ENCODE results near the gene PRIMPOL.
"Not testable (repeated sequence)": the region's sequence is repeated elsewhere in the genome, so short reads cannot be mapped to it uniquely, and the experiment has no call there.

The PRIMPOL gene

DNA sequence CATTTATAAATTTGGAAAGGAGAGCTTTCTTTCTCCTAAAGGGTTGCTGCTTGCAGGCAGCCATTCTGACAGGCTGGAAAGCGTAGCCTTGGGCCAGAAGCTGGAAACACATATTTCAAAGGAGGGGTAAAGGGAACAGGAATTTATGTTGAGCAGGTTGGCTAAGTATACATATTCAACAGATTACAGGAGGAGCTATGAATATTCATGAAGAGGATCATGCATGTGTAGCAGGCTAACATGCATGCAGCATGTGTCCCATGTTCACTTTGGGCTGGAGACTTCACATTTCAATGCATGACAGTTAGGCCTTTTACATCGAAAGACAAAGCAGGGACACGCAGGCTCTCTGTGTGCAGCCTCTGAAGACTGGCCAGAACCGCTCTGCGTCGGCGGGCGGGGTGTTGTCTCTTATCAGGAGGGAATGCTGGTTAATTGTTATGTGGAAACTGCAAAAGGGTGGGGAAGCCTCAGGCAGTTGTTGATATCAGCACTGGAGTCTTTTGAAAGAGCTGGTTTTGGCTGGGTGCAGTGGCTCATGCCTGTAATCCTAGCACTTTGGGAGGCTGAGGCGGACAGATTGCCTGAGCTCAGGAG, 31.8 kb upstream of the PRIMPOL start:
- H3K4me3 ChIP-seq (ENCODE audit: low read length), result peak overlapping the region; percentile 49
- H3K36me3 ChIP-seq (replicated peaks; ENCODE audit: low read depth, low read length), result no peaks in the 10 kb centered on the region
- H3K4me2 ChIP-seq (ENCODE audit: low read length), result peak overlapping the region; percentile 65
- H3K79me2 ChIP-seq (ENCODE audit: low read length), result no peaks in the 10 kb centered on the region
- H3K27ac ChIP-seq (ENCODE audit: low read length), result peak overlapping the region; percentile 84
- H3K9ac ChIP-seq (ENCODE audit: low read length), result peak overlapping the region; percentile 39
- no peak for TF ChIP-seq EZH2phosphoT487 (IDR thresholded peaks at IDR 0.05; ENCODE audit: low read depth)
- TF ChIP-seq, protein P1, sequence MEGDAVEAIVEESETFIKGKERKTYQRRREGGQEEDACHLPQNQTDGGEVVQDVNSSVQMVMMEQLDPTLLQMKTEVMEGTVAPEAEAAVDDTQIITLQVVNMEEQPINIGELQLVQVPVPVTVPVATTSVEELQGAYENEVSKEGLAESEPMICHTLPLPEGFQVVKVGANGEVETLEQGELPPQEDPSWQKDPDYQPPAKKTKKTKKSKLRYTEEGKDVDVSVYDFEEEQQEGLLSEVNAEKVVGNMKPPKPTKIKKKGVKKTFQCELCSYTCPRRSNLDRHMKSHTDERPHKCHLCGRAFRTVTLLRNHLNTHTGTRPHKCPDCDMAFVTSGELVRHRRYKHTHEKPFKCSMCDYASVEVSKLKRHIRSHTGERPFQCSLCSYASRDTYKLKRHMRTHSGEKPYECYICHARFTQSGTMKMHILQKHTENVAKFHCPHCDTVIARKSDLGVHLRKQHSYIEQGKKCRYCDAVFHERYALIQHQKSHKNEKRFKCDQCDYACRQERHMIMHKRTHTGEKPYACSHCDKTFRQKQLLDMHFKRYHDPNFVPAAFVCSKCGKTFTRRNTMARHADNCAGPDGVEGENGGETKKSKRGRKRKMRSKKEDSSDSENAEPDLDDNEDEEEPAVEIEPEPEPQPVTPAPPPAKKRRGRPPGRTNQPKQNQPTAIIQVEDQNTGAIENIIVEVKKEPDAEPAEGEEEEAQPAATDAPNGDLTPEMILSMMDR (IDR thresholded peaks at IDR 0.05; ENCODE audit: low read depth, low read length), result no peak
- H3K9me3 ChIP-seq (ENCODE audit: insufficient read depth, low read length), result no peaks in the 10 kb centered on the region
- no peaks in the 10 kb centered on the region for H4K20me1 ChIP-seq (ENCODE audit: insufficient read depth, low read length)
- H3K27me3 ChIP-seq (ENCODE audit: low read depth, low read length), result no peaks in the 10 kb centered on the region
- no peak overlapping the region for H2AFZ ChIP-seq (ENCODE audit: low read depth, low read length)
- H3K4me1 ChIP-seq (ENCODE audit: low read length), result peaks cover 22% of the 10 kb centered on the region

DNA sequence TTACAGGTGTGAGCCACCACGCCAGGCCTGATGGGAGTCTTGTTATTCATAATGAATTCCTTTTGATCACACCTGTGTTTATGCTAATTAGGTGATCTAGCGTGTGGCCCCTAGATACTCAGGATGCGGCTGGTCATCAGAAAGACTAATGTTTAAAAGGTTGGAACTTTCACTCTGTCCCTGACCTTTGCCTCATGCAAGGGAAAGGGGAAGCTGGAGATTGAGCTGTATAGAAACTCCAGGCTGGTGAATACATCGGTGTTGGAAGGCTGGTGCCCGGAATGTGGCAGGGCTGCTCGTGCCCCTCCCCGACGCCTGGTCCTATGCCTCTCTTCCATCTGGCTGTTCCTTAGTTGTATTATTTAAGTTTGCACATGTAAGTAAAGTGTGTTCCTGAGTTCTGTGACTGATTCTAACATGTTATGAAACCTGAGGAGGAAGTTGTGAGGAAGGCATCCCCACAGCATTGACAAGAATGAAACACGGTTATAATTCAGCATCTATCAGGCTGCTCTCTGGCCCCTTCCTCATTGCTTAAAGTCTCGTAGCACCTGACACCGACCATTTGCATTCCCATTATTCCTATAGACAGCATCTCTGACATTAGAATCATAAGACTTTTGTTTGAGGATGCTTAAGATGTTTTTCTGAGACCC, 29.2 kb upstream of the PRIMPOL start:
- no peak overlapping the region for H3K9ac ChIP-seq (ENCODE audit: low read length)
- no peak overlapping the region for H3K4me3 ChIP-seq (ENCODE audit: low read length)
- peak overlapping the region; percentile 14; the same call in 1 of the 2 replicates for H3K4me2 ChIP-seq (ENCODE audit: low read length)
- no peaks in the 10 kb centered on the region for H3K36me3 ChIP-seq (replicated peaks; ENCODE audit: low read depth, low read length)
- no peak overlapping the region for H3K27ac ChIP-seq (ENCODE audit: low read length)
- H2AFZ ChIP-seq (ENCODE audit: low read depth, low read length), result no peak overlapping the region
- no peaks in the 10 kb centered on the region for H4K20me1 ChIP-seq (ENCODE audit: insufficient read depth, low read length)
- no peak for TF ChIP-seq EZH2phosphoT487 (IDR thresholded peaks at IDR 0.05; ENCODE audit: low read depth)
- TF ChIP-seq, protein P1 (IDR thresholded peaks at IDR 0.05; ENCODE audit: low read depth, low read length), result no peak
- H3K27me3 ChIP-seq (ENCODE audit: low read depth, low read length), result no peaks in the 10 kb centered on the region
- H3K79me2 ChIP-seq (ENCODE audit: low read length), result no peaks in the 10 kb centered on the region
- H3K9me3 ChIP-seq (ENCODE audit: insufficient read depth, low read length), result no peaks in the 10 kb centered on the region
- peaks cover 22% of the 10 kb centered on the region for H3K4me1 ChIP-seq (ENCODE audit: low read length)

DNA sequence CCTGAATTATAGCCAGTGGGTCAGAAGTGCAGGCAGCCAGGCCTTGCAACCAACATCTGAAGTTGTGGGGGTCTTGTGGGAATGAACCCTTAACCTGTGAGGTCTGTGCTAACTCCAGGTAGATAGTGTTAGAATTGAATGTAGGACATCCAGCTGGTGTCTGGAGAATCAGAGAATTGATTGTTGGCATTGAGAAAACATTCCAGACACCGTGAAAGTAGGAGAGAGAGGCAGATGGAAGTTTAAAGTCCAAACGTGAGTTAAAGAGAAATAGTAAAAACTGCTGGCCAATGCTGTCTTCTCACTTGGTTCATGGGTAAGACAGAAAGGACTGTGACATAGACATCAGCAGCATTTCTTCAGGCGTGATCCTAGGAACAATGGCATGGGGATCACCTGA, 28.0 kb upstream of the PRIMPOL start:
- peaks cover 19% of the 10 kb centered on the region for H3K4me1 ChIP-seq (ENCODE audit: low read length)
- H4K20me1 ChIP-seq (ENCODE audit: insufficient read depth, low read length), result no peaks in the 10 kb centered on the region
- H3K27me3 ChIP-seq (ENCODE audit: low read depth, low read length), result no peaks in the 10 kb centered on the region
- no peak overlapping the region for H3K4me2 ChIP-seq (ENCODE audit: low read length)
- H3K79me2 ChIP-seq (ENCODE audit: low read length), result no peaks in the 10 kb centered on the region
- no peaks in the 10 kb centered on the region for H3K9me3 ChIP-seq (ENCODE audit: insufficient read depth, low read length)
- H3K27ac ChIP-seq (ENCODE audit: low read length), result no peak overlapping the region
- H3K9ac ChIP-seq (ENCODE audit: low read length), result no peak overlapping the region
- TF ChIP-seq, protein P1 (IDR thresholded peaks at IDR 0.05; ENCODE audit: low read depth, low read length), result no peak
- TF ChIP-seq EZH2phosphoT487 (IDR thresholded peaks at IDR 0.05; ENCODE audit: low read depth), result no peak
- H3K36me3 ChIP-seq (replicated peaks; ENCODE audit: low read depth, low read length), result no peaks in the 10 kb centered on the region
- no peak overlapping the region for H3K4me3 ChIP-seq (ENCODE audit: low read length)
- H2AFZ ChIP-seq (ENCODE audit: low read depth, low read length), result no peak overlapping the region

DNA sequence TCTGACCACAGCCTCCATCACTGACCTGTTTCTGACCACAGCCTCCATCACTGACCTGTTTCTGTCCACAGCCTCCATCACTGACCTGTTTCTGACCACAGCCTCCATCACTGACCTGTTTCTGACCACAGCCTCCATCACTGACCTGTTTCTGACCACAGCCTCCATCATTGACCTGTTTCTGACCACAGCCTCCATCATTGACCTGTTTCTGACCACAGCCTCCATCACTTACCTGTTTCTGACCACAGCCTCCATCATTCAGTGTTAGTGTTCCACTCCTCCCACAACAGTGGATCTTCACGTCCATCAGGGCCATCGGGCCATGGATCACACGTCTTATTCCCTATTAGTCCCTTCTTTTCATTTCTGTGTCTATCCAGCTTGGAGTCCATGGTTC, 25.0 kb upstream of the PRIMPOL start:
- not testable (repeated sequence) for H3K4me2 ChIP-seq (ENCODE audit: low read length); H3K27ac ChIP-seq (ENCODE audit: low read length); H3K4me1 ChIP-seq (ENCODE audit: low read length); H3K79me2 ChIP-seq (ENCODE audit: low read length); H3K4me3 ChIP-seq (ENCODE audit: low read length); H3K27me3 ChIP-seq (ENCODE audit: low read depth, low read length); H4K20me1 ChIP-seq (ENCODE audit: insufficient read depth, low read length); H3K36me3 ChIP-seq (replicated peaks; ENCODE audit: low read depth, low read length); H3K9ac ChIP-seq (ENCODE audit: low read length); H2AFZ ChIP-seq (ENCODE audit: low read depth, low read length); H3K9me3 ChIP-seq (ENCODE audit: insufficient read depth, low read length)
